HFF-Myc (cell line): Measurements from ENCODE around the gene NFATC2.

Source experiments
- DNase-seq: peaks from one replicate; pipeline ENCODE4 v3.0.0-alpha.2; 2011; ENCODE audit warnings: low read depth; ENCODE audit errors: extremely low read depth
- H3K4me3 ChIP-seq: replicated peaks from 2 replicates; pipeline ENCODE4 v1.5.1; 2011; ENCODE audit warnings: low read depth, mild to moderate bottlenecking, control low read depth, low read length
- TF ChIP-seq, protein P1 (sequence below): IDR thresholded peaks from 2 replicates; pipeline ENCODE4 v1.5.1; 2012; ENCODE audit warnings: mild to moderate bottlenecking, low read depth, low read length, control low read depth; ENCODE audit errors: missing control alignments

NFATC2 gene

GRCh38 chr20:51510936-51511605 lies 31.4 kb downstream of the NFATC2 start:
- no peak overlapping the region for H3K4me3 ChIP-seq
- TF ChIP-seq, protein P1, sequence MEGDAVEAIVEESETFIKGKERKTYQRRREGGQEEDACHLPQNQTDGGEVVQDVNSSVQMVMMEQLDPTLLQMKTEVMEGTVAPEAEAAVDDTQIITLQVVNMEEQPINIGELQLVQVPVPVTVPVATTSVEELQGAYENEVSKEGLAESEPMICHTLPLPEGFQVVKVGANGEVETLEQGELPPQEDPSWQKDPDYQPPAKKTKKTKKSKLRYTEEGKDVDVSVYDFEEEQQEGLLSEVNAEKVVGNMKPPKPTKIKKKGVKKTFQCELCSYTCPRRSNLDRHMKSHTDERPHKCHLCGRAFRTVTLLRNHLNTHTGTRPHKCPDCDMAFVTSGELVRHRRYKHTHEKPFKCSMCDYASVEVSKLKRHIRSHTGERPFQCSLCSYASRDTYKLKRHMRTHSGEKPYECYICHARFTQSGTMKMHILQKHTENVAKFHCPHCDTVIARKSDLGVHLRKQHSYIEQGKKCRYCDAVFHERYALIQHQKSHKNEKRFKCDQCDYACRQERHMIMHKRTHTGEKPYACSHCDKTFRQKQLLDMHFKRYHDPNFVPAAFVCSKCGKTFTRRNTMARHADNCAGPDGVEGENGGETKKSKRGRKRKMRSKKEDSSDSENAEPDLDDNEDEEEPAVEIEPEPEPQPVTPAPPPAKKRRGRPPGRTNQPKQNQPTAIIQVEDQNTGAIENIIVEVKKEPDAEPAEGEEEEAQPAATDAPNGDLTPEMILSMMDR, result no peak
- no peak for DNase-seq

DNA sequence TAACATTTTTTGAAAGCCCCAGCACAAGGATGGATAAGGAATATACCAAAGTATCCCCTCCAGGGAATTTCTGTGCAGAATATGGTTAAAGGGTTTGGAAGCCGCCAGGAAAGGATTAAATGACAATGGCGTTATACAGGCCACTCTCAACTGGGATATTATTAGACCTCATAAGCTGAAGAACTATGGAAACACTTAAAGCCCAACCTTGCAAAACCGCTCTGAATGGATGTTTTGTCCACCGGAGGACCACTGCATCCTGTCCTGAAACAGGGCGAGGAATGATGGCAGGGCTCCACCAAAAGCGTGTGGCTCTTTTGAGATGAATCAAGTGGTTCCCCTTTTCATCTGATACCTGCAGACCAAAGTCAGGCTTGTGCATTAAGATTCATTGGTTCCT lies 32.4 kb downstream of the NFATC2 start:
- no peak for DNase-seq
- TF ChIP-seq, protein P1, result no peak
- no peak overlapping the region for H3K4me3 ChIP-seq

DNA sequence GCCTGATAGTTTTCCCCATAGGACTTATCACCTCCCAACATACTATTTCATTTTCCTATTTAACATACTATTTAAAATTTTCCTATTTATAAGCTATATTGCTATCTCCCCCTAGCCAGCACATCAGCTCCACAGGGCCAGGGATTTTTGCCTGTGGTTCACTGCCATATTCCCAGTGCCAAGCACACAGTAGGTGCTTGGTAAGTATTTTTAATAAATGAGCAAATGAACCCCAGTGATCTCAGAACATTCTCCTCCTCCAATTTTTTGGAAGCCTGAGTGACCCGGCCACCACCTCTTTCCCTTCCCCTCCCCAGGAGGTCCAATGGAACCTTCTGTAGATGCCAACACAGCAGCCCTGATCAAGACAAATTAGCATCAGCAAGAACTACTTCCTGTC lies 33.3 kb downstream of the NFATC2 start:
- no peak for DNase-seq
- H3K4me3 ChIP-seq, result no peak overlapping the region
- TF ChIP-seq, protein P1, result no peak

DNA sequence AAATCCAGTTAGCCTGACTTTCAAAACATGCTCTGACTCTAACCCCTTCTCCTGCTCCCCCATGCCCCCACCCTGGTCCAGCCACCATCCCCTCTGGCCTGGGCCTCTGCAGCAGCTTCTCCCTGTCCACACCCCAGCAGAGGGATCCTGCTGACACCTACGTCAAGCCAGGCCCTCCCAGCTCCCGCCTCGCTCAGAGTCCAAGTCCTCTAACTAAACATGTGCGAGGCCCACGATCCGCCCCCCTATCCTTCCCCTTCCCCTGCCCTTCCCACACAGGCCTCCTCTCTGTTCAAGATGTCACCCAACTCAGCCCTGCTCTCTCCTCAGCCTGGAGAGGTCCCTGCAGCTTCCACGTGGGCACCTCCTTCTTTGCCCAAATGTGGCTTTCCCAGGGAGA lies 33.7 kb downstream of the NFATC2 start:
- no peak overlapping the region for H3K4me3 ChIP-seq
- TF ChIP-seq, protein P1, result no peak
- DNase-seq, result no peak

DNA sequence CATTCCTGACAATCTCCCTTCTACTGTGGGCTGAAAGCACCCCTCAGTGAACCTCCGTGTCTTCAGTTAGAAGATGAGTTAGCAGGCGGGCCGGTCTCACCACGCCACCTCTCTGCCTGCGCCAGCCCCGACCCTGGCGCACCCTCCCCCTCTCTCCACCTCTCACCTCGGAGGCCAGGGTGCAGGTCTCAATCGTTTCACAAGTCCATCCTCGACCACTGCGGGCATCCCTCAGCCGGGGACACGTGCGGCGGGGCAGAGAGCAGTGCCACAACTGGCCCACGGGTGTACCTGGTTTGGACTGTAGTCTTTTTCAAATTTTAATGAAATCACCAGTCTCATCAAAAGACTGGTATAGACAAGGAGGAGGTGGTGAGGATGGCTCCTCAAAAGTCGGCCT lies 34.4 kb downstream of the NFATC2 start:
- no peak overlapping the region for H3K4me3 ChIP-seq
- no peak for DNase-seq
- TF ChIP-seq, protein P1, result no peak

GRCh38 chr20:51507216-51508036 lies 35.1 kb downstream of the NFATC2 start:
- H3K4me3 ChIP-seq, result no peak overlapping the region
- TF ChIP-seq, protein P1, result no peak
- no peak for DNase-seq
